Cardiac fibroblast (primary cell): ENCODE results near the gene FBXW8.
A peak's percentile ranks its signal among the peaks of the same experiment; 100 is the strongest.

Experiments
- DNase-seq, 2 donors: peaks; one replicate each; pipeline versions ENCODE4 v3.0.0 to v3.0.0-alpha.2; 2010; ENCODE audit warnings: low read depth in 2 of 2
- H3K4me3 ChIP-seq, 2 donors: replicated peaks in 1 of 2; 1 replicate in 1 of 2; 2 replicates in 1 of 2; pipeline ENCODE4 v1.5.1; 2011; ENCODE audit warnings: low read depth in 2 of 2, low read length in 2 of 2, mild to moderate bottlenecking in 2 of 2, moderate library complexity in 1 of 2
- CTCF ChIP-seq: IDR thresholded peaks from one replicate; pipeline ENCODE4 v1.5.1; 2011; ENCODE audit warnings: low read depth, mild to moderate bottlenecking, low read length, inconsistent platforms

Gene FBXW8

GRCh38 chr12:116977465-116978380 lies 67.0 kb downstream of the FBXW8 start:
- H3K4me3 ChIP-seq, result no peak overlapping the region
- TF ChIP-seq CTCF, result no peak
- no peak for DNase-seq

DNA sequence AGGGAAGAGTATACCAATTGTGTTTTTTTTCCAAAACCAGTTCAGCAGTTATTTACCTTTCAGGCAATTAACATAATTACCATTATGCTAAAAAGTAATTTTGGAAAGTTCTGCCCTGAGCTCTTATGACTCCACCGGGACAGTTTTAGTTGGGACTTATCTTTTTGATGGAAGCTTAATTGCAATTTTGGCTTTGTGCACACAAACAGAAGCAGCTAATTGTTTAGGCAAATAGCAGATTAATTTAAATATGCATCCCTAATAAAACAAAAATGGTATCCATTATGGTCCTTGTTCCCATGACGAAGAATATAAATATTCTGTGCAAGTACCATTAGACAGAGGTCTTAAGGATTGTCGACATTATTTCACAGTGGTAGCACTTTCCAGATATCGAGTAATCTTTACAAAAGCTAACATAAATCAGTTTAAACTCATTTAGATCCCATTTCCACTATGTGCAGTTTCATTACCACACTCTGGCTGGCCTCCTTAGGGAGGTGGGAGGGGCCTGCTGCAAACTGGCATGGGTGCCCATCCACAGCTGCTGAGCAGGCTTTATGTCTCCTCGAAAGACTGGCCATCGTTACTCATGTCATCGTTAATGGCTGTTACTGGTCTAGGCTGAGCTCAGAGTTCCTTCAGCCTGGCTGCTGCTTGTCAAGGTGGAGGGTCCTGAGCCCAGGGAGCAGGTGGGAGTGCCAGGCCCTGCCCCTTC lies 68.2 kb downstream of the FBXW8 start:
- TF ChIP-seq CTCF, result no peak
- no peak overlapping the region for H3K4me3 ChIP-seq
- no peak for DNase-seq

DNA sequence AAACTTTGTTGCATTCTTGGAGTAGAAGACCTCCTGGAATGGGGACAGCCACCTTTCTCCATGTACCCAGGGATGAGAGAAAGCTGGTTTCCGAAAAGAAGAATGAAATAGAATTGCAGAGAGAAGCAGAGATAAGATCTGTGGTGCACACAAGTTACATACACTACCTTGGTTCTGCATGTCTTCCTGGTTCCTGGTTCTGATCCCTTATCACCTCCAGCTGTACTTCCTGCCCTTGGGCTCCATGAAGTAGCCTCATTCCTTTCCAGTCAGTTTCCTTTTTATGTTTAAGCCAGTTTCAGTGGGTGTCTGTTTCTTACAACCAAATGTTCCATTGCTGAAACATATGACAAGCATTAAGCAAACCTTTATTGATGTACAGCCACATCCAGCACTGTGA lies 69.3 kb downstream of the FBXW8 start:
- TF ChIP-seq CTCF, result no peak
- no peak for DNase-seq
- H3K4me3 ChIP-seq, result no peak overlapping the region

DNA sequence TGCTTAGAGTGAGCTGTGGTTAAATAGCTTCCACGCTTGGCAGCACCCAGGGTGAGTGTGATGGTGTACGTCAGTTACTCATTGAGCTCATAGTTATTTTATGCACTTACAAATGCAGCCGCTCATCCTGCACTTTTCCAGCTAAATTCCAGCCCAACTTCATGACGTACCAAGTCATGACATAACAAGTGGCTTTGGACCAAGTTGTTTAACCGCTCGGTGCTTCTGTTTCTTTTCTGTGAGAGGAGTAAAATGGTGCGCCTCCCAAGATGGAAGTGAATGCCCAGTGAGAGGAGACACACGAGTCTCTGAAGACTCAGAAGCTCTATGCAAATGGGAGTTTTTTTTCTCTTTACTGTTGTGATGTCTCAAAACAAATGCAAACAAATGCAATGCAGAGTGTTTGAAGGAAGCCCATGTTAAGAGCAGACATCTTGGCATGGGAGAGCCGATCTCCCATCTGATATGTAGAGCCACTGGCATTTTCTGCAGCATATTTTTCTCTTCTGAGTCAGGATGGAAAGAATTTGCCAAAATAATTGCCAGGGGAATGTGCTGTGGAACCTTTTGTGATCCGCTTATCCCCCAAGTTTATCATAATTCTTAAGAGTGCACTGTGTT lies 72.2 kb downstream of the FBXW8 start:
- no peak for TF ChIP-seq CTCF
- H3K4me3 ChIP-seq, result no peak overlapping the region
- DNase-seq, result peak; percentile 41 to 78

DNA sequence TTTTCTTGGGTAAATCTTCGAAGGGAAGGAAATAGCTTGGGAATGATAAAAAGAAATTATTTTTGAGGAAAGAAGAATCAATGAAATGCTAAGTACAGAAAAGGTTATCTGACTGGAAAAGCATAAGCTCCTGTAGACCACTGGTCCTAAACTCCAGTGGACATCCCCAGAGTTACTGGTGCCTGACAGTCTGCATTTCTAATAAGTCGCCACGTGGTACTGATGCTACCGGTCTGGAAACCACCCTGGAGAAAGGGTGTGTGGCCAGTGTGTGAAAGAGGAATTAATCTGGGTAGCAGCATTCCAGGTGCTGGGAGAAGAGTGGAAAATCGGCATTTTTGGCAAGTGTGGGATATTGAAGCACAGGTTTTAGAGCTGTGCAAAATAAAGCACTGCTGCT lies 73.3 kb downstream of the FBXW8 start:
- no peak for DNase-seq
- no peak overlapping the region for H3K4me3 ChIP-seq
- TF ChIP-seq CTCF, result no peak

- TF ChIP-seq CTCF, result no peak
- DNase-seq, result no peak
- H3K4me3 ChIP-seq, result no peak overlapping the region
These were observed 79.6 kb downstream of the FBXW8 start for GRCh38 chr12:116990329-116990728.
